ENCODE data around the gene SCRG1. TPM values are rescaled to one million over a fixed set of nuclear protein-coding genes. Genes with fewer than 3 reads are reported as not detected.

Gene SCRG1
- total and polyA plus RNA-seq, 2 donors (not counting 3 experiments of a cell fraction or from before 2014, with no cell fraction given): not detected

DNA sequence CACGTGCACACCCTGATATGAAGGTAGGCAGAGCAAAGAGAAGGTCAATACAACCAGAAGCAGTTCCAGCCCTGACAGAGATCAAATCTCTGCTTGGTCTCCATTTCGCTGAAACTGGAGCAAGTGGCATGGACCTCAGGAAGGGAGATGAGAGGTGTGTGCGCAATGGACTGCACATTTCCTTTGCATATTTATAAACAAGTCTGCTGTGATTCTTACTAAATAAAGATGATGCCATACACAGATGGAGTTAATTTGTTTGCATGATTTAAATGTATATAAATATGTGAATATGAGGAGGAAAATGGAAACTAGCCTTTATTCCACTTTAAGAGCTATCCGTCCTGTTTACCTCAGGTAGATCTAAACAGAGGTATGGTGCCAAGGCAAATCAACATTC is 2.1 kb upstream of the SCRG1 start:
- intact Hi-C loops (cut with micrococcal nuclease): no loop called here
- FAIRE-seq (no peak), DNase-seq (ENCODE audit: low read depth, low spot score) (no peak)
- H3K27ac ChIP-seq (ENCODE audit: insufficient read depth, low read depth, low read length): no peak overlapping the region
- BruUV-seq (replicated peaks): no TSS peak
- dilution Hi-C loops (cut with MboI; ENCODE audit: extremely low pct_ligation_motif_present, low sequenced_read_pairs): no loop called here
- no peaks in the 10 kb centered on the region for H4K20me1 ChIP-seq (replicated peaks; ENCODE audit: control insufficient read depth, extremely low read depth, insufficient read depth, low read length)
- no peak overlapping the region for H2AFZ ChIP-seq (ENCODE audit: low read depth, low read length)
- ChIA-PET POLR2A (no interaction called here), CTCF (interaction anchor here (1.9 kb wide), 1 partner anchor 82 kb away, joined by 4 read pairs; no protein-coding TSS in a partner anchor)
- H3K79me2 ChIP-seq (ENCODE audit: control insufficient read depth, insufficient read depth, low read length): no peaks in the 10 kb centered on the region
- TF ChIP-seq GATA2 (IDR thresholded peaks at IDR 0.05; ENCODE audit: insufficient read depth, insufficient read length, low read depth, low read length) (no peak), JUN (IDR thresholded peaks at IDR 0.05; ENCODE audit: borderline replicate concordance, insufficient read depth, insufficient read length, low read depth) (no peak), MYC (IDR thresholded peaks at IDR 0.05; ENCODE audit: low read depth, low read length) (no peak), POLR2AphosphoS5 (IDR thresholded peaks at IDR 0.05; ENCODE audit: insufficient read depth, low read depth, low read length) (no peak), EZH2 (IDR thresholded peaks at IDR 0.05; ENCODE audit: borderline replicate concordance, low read depth, low read length, severe bottlenecking) (no peak), POLR2A (IDR thresholded peaks at IDR 0.05; ENCODE audit: low read depth, low read length) (no peak), FOS (IDR thresholded peaks at IDR 0.05; ENCODE audit: borderline replicate concordance, insufficient read depth, low read length) (no peak)
- TF ChIP-seq, protein P1, sequence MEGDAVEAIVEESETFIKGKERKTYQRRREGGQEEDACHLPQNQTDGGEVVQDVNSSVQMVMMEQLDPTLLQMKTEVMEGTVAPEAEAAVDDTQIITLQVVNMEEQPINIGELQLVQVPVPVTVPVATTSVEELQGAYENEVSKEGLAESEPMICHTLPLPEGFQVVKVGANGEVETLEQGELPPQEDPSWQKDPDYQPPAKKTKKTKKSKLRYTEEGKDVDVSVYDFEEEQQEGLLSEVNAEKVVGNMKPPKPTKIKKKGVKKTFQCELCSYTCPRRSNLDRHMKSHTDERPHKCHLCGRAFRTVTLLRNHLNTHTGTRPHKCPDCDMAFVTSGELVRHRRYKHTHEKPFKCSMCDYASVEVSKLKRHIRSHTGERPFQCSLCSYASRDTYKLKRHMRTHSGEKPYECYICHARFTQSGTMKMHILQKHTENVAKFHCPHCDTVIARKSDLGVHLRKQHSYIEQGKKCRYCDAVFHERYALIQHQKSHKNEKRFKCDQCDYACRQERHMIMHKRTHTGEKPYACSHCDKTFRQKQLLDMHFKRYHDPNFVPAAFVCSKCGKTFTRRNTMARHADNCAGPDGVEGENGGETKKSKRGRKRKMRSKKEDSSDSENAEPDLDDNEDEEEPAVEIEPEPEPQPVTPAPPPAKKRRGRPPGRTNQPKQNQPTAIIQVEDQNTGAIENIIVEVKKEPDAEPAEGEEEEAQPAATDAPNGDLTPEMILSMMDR (IDR thresholded peaks at IDR 0.05; ENCODE audit: extremely low read depth in 1 of 2, insufficient read depth in 1 of 2, low read depth in 1 of 2, low read length in 2 of 2): no peak
- TF ChIP-seq, protein P2, sequence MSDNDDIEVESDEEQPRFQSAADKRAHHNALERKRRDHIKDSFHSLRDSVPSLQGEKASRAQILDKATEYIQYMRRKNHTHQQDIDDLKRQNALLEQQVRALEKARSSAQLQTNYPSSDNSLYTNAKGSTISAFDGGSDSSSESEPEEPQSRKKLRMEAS (IDR thresholded peaks at IDR 0.05; ENCODE audit: insufficient read depth, insufficient read length): no peak
- H3K4me1 ChIP-seq (ENCODE audit: control insufficient read depth, extremely low read depth, insufficient read depth, low read length): no peaks in the 10 kb centered on the region
- H3K36me3 ChIP-seq (ENCODE audit: control insufficient read depth in 2 of 2, extremely low read depth in 1 of 2, insufficient read depth in 2 of 2, low read length in 2 of 2): no peaks in the 10 kb centered on the region
- no peak overlapping the region for H3K4me3 ChIP-seq (replicated peaks in 1 of 3; ENCODE audit: insufficient read depth in 1 of 3, low read depth in 1 of 3, low read length in 3 of 3)
- no peaks in the 10 kb centered on the region for H3K9me3 ChIP-seq (replicated peaks; ENCODE audit: control insufficient read depth, insufficient read depth, low read length)
- no peaks in the 10 kb centered on the region for H3K9me1 ChIP-seq (replicated peaks; ENCODE audit: control insufficient read depth, extremely low read depth, insufficient read depth, low read length)
- no peaks in the 10 kb centered on the region for H3K27me3 ChIP-seq (ENCODE audit: control insufficient read depth in 2 of 2, insufficient read depth in 2 of 2, low read length in 2 of 2)
- no peak overlapping the region for H3K9ac ChIP-seq (replicated peaks; ENCODE audit: extremely low read depth, insufficient read depth, low read length)
- no peak overlapping the region for H3K4me2 ChIP-seq (ENCODE audit: insufficient read depth, low read length)

Data from endothelial cell of umbilical vein (primary cell).